Stimulated activated CD8-positive, alpha-beta memory T cell treated with anti-CD3 and anti-CD28 coated beads, Interleukin-7, amount 100 ng/mL, for 24 hours (primary cell): ENCODE data around the gene PPDPF.
"Not testable (repeated sequence)": the region's sequence is repeated elsewhere in the genome, so short reads cannot be mapped to it uniquely, and the experiment has no call there.

Source experiments
- DNase-seq: peaks from one replicate; pipeline ENCODE4 v3.0.0-alpha.2; 2020; ENCODE audit warnings: low read depth

PPDPF gene

DNA sequence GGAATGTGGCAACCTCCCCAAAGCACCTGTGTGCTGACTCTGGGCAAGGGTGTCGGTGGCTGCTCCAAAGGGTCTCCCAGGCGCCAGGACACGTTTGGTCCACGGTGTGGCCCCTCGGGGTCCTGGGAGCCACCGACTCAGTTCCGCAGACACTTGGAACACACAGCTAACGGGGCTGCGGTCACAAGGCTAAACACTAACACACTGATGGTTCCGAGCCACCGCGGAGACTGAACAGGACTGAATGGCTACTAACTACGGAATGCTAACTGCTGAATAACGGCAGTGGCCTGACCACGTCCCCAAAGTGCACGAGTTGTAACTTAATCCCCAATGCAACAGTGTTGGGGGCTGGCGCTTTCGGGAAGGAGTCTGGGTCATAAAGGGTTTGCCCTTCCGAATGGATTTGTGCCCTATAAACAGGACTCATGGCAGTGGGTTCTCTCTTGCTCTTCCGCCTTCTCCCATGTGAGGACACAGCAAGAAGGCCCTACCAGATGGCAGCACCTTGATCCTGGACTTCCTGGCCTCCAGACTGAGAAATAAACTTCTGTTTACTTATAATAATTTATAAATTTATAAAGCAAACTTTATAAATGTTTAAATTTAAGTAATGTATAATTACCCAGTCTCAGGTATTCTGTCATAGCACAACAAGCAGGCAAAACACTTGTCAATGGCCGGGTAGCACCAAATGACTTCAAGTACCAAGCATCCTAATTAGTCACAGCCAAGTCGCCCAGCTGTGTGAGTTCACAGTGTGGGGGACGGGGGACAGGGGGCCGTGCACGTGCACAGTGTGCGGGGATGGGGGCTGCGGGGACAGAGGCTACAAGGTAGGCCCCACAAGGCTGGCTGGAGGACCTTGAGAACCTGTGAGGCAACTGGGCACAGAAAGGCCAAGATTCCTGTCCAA lies 19.4 kb upstream of the PPDPF start:
- DNase-seq, result no peak

- DNase-seq, result no peak
Observed at GRCh38 chr20:63501818-63502670, 18.5 kb upstream of the PPDPF start.

GRCh38 chr20:63502671-63503172 lies 17.8 kb upstream of the PPDPF start:
- DNase-seq, result no peak

DNA sequence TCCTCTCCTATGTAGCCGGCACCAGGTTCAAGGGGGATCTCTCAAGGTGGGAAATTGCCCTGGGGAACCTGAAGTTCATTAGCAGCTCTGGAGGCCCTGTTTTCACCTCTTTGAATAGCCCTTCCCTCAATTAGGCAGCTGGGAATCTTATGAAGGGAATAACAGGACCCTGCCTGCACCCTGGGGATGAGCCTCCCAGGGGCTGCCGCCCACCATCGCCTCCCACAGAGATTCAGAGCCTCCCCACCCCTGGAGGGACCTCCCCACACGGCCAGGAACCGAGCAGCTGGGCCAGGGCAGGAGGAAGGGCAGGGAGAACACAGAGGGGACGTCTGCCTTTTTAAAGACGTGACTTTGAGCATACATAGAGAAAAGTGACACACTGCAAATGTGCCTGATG lies 17.0 kb upstream of the PPDPF start:
- no peak for DNase-seq

DNA sequence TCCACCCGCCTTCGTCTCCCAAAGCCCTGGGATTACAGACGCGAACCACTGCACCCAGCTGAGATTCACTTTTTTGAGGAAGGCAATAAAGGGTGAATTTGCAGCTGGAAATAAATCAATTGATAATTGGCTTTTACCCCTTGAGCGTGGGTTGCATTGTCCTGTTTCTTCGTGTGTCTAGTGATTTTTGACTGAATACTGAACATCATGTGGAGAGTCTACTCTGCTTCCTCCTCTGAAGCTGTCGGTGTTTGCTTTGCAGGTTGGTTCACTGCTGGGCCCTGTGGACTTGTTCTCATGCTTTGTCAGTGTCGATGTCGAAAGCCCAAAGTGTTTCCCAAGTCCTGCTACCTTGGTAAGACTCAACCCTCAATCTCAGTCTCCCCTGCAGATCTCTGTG lies 15.9 kb upstream of the PPDPF start:
- DNase-seq, result no peak

DNA sequence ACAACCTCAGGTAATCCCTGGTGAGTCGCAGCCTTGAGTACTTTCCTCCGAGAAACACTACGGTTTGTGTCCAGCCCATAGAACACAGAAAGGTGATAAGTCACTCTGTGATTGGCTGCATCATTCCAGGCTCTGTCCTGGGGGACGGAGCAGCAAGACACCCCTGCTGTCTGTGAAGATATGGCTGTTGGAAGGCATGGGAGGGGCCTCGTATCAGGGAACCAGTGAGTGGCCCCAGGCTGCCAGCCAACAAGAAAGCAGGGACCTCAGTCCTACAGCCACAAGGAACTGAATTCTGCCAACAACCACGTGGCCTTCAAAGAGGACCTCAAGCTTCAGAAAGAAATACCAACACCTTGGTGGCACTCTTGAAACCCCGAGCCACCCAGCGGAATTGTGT lies 15.3 kb upstream of the PPDPF start:
- no peak for DNase-seq

GRCh38 chr20:63505723-63506122 lies 14.8 kb upstream of the PPDPF start:
- DNase-seq, result no peak

DNA sequence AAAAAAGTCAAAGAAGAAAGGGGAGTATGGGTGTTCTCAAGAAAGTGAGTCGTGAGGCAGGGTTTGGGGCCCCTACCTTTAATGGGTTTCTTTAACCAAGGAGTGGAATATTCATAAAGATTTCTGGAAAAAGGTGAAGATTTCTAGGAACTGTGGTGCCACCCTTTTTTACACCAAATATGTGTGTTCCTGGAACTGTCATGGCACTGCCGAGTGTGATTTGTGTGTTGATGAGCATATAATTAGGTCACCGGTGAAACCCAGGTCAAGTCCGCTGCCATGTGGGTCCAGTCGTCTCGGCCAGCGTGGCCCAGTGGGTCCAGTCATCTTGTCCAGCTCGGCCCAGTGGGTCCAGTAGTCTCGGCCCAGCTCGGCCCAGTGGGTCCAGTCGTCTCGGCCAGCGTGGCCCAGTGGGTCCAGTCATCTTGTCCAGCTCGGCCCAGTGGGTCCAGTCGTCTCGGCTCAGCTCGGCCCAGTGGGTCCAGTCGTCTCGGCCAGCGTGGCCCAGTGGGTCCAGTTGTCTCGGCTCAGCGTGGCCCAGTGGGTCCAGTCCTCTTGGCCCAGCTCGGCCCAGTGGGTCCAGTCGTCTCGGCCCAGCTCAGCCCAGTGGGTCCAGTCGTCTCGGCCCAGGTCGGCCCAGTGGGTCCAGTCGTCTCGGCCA lies 13.4 kb upstream of the PPDPF start:
- no peak for DNase-seq

DNA sequence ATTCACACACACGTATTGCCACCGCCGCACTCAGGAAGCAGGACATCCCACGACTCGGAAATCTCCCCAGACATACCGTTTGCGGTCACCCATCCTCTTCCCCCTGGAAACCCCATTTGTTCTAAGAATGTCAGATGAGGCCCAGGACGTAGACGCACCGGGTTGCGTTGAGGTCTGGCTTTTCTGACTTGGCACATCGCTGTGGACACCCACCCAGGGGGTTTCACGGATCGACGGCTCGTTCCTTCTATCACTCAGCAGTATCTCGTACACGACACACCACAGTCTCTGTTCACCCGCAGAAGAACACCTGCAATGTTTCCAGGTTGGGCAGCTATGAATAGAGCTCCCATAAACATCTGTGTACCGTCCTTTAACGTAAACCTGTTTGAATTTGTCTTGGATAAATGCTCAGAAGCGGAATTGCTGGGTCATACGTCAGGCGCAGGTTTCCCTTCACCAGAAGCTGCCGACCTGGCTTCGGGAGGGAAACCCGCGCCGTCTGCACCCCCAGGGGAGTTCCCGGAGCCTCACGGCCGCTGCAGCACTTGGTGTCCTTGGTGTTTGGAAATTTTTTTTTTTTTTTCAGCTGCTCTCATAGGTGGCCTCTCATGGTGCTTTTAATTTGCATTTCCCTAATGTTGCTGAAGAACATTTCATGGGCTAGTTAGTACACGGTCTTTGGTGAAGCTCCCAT lies 12.3 kb upstream of the PPDPF start:
- DNase-seq, result no peak

DNA sequence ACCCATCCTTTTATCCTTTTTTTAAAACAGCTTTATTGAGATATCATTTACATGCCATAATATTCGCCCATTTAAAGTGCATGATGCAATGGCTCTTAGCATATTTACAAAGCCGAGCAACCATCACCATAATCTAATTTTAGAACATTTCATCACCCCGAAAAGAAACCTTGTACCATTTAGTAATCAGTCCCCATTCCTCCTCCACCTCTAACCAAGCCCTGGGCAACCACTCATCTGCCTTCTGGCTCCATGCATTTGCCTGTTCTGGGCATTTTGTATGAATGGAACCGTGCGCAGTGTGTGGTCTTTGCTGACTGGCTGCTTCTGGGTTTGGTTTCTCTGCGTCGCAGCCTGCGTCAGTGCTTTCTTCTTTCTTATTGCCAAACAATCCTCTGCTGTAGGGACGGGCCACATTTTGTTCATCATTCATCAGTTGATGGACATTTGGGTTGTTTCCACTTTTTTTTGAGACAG lies 11.4 kb upstream of the PPDPF start:
- DNase-seq, result no peak

GRCh38 chr20:63513207-63513606 lies 7.4 kb upstream of the PPDPF start:
- DNase-seq, result no peak

DNA sequence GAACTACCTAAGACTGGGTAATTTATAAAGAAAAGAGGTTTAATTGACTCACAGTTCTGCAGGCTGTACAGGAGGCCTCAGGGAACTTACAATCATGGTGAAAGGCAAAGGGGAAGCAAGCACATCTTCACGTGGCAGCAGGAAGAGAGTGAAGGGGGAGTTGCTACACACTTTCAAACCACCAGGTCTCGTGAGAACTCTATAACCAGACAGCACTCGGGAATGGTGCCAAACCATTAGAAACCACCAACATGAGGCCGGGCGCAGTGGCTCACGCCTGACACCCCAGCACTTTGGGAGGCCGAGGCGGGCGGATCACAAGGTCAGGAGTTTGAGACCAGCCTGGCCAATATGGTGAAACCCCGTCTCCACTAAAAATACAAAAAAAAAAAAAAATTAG lies 6.0 kb upstream of the PPDPF start:
- not testable (repeated sequence) for DNase-seq

- no peak for DNase-seq
Observed at GRCh38 chr20:63517376-63518309, 2.9 kb upstream of the PPDPF start.

- no peak for DNase-seq
Observed at GRCh38 chr20:63518351-63518861, 2.2 kb upstream of the PPDPF start.

GRCh38 chr20:63518946-63519667 lies 1.5 kb upstream of the PPDPF start:
- no peak for DNase-seq

DNA sequence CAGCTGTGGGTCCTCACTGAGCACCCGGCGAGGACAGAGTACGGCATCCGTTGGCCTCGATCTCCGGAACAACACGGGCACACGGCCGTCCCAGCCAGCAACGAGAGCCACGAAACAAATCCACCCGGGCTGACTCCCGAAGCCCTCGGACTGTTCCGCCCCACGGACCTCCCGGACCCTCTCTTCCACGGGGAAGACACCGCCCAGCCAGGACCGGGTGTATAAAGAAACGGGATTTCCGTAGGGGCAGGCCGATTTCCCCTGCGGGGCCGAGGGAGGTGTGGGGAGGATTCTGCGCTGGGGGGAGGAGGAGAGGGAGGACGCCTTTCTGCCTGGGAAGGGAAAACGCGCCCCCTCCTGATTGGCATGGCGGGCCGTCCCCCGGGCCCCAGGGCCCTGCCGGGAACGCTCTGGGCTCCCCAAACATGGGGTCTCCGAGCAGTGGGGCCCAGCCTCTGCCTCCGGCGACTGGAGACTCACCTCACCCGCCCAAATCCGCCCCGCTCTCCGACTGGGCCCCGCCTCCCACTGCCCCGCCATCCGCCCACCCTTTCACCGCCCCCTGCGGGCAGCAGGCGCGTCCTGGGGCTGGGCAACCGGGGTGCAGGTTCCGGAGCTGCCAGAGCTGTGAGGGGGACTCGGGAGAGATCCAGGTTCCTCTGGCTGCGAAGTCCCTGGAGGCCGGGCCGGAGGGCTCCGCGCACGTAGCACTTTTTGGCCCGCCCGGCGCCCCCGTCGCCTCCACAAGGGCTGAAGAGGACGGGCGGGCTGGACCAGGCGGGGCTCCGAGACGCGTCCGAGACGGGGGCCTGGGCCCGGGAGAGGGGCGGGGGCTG lies 679 bp upstream of the PPDPF start:
- no peak for DNase-seq

- peak; percentile 36 for DNase-seq
Observed at GRCh38 chr20:63520934-63521601, 503 bp downstream of the PPDPF start.

GRCh38 chr20:63521602-63522001 lies 1.0 kb downstream of the PPDPF start:
- DNase-seq, result no peak
